CD4-positive, alpha-beta T cell treated with Interleukin-6 for 4 hours (primary cell): ENCODE measurements around the gene ITGA2B.
"Not testable (repeated sequence)": the region's sequence is repeated elsewhere in the genome, so short reads cannot be mapped to it uniquely, and the experiment has no call there.

Experiments
- DNase-seq: peaks from one replicate; pipeline ENCODE4 v3.0.0-alpha.2; 2020; ENCODE audit warnings: mixed read lengths

ITGA2B gene

GRCh38 chr17:44329516-44329915 is 59.9 kb downstream of the ITGA2B start:
- not testable (repeated sequence) for DNase-seq

- no peak for DNase-seq
Measured at GRCh38 chr17:44327715-44328449, 61.6 kb downstream of the ITGA2B start.

- DNase-seq: peak; percentile 96
Measured at GRCh38 chr17:44326861-44327444, 62.5 kb downstream of the ITGA2B start.

DNA sequence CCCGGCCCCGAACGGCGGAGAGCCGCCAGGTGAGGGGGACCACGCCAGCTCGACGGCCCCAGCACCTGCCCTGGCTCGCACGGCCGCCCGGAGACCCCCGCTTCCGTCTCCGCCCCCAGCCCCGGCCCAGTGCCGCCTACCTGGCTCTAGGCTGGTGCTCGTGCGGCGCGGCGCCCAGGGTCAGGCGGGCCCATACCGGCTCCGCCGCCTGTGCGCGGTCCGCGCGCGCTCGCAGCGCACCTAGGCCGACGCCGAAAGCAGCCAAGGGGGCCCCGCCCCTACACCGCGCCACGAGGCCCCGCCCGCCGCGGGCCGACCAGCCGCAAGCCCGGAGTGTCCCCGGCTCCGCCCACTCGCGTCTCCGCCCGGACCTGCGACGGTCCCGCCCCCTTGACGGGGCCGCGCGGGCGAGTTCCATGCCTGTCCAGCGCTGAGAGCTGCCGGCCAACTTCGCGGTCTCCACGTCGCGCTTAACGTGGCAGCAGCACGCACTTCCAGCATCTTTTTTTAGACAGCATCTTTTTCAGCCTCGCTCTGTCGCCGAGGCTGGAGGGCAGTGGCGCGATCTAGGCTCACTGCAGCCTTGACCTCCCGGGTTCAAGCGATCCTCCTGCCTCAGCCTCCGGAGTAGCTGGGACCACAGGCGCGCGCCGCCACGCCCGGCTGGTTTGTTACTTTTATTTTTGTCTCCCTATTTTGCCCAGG is 64.7 kb downstream of the ITGA2B start, which contains the start of gene SLC25A39:
Gene SLC25A39 (minus strand): TSS at position 253 of the 705 bp plus-strand sequence. CDS start 1,261 bp downstream, outside the sequence.
- peak; percentile 96 for DNase-seq

DNA sequence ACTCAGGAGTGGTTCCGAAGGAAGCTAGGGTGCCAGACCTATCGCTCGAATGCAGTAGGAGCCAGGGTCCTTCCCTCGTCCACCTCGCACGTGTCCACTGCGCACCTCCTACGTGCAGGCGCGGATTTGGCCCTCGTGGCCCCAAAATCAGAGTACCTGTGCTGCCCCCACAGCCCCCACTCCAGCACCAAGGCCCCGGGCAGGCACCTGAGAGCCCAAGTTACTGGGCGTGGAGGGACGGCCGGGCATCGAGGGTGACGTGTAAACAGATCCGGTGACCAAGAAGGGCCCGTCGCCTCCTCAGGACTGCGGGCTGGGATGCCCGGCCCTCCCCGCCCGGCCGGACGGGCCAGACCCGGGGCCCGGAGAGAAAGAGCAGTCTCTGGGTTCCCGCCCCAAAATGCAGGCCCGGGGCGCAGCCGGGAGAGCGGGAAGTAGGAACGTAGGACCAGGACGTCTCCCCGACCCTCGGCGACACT is 65.3 kb downstream of the ITGA2B start:
- no peak for DNase-seq

GRCh38 chr17:44323359-44324091 is 65.9 kb downstream of the ITGA2B start:
- no peak for DNase-seq

DNA sequence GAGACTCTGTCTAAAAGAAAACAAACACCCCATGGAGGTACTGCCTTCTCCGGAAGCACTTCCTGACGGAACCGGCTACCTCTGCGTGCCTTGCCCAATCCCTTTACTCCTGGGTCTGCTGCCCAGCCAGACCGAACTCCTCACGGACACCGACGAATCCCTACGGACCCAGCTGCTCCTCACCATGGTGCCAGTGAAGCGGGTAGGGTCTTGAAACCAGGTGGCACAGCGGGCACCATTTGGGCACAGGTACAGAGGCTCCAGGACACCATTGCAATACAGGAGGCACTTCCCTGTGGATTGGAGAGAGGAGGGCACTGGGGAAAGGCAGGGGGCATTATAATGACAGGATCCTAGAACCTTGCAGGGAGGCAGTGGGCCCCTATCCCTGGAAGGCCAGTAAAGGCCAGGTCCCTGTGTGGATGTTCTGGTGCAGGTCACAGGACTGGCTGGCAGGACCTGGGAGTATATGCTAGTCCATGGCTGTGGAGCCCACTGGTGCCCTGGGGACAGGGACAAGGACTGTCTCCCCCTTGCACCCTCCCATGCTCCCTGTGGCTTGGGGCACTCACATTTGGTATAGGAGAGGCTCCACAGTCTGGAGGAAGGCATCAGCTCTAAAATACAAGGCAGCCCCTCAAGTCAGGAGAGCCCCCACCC is 67.1 kb downstream of the ITGA2B start:
- no peak for DNase-seq
